ENCODE measurements around the gene ZNF630.
"Not testable (repeated sequence)": the region's sequence is repeated elsewhere in the genome, so short reads cannot be mapped to it uniquely, and the experiment has no call there.

ZNF630 gene

DNA sequence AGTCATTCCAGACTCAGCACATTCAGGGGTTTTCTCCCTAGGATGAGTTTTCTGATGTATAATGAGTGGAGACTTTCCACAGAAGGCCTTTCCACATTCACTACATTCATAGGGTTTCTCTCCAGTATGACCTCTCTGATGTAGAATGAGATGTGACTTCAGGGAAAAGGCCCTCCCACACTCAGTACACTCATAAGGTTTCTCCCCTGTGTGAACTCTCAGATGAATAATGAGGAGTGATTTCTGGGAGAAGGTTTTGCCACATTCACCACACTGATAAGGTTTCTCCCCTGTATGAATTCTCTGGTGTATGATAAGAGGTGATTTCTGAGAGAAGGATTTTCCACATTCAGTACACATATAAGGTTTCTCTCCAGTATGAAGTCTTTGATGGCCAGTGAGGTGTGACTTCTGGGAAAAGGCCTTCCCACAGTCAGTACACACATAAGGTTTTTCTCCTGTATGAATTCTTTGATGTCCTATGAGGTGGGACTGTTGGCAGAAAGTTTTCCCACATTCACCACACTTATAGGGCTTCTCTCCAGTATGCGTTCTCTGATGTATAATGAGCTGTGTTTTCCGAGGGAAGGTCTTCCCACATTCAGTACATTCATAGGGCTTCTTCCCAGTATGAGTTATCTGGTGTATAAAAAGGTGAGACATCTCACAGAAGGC is 12.7 kb downstream of the ZNF630 start:
- no peak for TF ChIP-seq ZNF274 (IDR thresholded peaks at IDR 0.05; ENCODE audit: low read depth, low read length)
- no peak overlapping the region for H3K4me3 ChIP-seq (ENCODE audit: low read length)

DNA sequence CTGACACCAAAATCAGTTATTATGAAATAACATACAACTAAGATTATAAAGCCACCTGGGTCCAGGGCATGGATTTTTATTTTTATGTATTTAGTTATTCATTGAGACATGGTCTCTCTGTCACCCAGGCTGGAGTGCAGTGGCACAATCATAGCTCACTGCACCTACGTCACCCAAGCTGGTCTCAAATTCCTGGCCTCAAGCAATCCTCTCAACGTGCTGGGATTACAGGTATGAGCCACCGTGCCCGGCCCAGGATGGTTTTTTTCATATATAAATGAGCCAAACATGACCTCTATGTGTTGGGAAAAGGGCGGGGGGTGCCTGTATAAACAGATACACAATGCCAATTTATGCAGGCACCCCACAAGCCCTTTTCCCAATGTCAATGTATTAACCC is 24.6 kb downstream of the ZNF630 start:
- TF ChIP-seq ZNF274 (IDR thresholded peaks at IDR 0.05; ENCODE audit: low read depth, low read length), result no peak
- H3K4me3 ChIP-seq (ENCODE audit: low read length), result no peak overlapping the region

DNA sequence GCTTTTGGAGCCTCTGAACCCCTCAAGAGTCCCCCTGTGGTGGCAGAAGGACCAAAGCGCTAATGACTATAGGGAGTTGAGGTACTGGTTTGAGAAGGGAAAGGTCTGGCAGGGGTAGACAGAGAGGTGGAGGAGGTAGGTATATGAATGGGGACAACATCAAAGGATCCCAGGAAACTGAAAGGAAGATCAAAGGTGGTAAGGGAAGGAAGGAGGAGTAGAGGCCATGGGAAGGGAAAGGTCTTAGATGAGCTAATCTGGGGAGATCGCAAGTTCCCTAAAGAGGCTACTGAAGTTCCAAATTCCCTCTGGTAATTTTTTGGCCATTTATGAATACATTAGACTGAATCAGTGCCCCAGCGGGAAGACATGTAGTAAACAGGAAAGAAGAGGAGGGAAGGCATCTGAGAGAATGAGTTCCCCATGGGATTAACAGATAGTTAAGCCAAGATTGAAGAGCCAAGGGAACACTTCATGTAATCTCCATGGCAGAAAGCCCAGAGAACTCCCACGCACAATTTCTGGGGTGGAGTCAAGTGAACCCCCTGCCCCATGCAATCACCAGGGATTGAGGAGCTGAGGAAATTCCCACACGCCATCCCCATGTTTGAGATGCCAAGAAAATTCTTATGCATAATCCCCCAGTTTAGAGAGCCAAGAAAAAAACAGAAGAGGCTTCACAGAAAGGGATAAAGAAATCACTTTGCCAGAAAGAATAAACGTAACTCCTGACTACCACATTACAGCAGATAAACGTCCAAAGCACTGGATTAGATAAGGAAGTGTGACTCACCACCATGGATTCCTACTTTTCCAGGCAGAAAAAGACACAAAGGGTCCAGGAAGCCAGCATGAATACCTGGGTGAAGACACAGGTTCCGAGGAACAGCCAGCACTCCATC is 25.8 kb downstream of the ZNF630 start:
- H3K4me3 ChIP-seq (ENCODE audit: low read length), result no peak overlapping the region
- no peak for TF ChIP-seq ZNF274 (IDR thresholded peaks at IDR 0.05; ENCODE audit: low read depth, low read length)

DNA sequence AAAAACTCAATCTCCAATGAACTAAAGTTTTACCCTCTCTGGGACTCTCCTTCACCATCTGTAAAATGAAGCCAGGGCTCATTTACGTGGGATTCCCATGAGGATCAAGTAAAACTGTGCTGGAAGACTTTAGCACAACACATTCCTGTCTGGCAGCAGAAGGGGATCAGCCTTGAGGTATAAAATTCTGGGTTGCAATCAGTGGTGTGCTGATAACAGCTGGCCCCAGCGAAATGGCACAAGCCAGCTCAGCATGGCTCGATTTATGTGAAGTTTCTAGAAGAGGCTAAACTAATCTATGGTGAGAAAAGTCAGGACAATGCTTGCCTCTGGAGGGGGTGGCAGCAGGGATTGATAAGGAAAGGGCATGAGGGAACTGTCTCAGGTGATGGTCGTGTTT is 28.4 kb downstream of the ZNF630 start:
- TF ChIP-seq ZNF274 (IDR thresholded peaks at IDR 0.05; ENCODE audit: low read depth, low read length), result no peak
- H3K4me3 ChIP-seq (ENCODE audit: low read length), result no peak overlapping the region

DNA sequence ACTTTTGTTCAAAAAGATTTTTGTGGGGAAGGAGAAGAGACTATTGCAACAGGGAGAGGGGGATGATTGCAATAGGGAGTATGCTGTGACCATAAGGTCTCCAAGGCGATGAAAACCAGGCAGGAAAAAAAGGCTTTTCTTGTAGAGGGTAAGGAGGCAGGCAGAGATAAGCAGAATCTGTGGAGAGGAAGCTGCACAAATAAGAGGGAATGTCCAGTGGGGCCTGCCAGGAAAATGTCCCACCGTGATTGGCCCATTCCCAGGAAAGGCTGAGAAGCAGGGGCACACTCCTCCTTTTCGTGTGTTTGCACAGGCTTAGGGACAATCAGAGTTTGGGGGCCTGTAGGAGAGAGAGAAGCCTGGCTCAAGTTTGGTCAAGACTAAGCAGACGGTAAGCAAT is 35.5 kb downstream of the ZNF630 start:
- H3K4me3 ChIP-seq (ENCODE audit: low read length), result no peak overlapping the region

DNA sequence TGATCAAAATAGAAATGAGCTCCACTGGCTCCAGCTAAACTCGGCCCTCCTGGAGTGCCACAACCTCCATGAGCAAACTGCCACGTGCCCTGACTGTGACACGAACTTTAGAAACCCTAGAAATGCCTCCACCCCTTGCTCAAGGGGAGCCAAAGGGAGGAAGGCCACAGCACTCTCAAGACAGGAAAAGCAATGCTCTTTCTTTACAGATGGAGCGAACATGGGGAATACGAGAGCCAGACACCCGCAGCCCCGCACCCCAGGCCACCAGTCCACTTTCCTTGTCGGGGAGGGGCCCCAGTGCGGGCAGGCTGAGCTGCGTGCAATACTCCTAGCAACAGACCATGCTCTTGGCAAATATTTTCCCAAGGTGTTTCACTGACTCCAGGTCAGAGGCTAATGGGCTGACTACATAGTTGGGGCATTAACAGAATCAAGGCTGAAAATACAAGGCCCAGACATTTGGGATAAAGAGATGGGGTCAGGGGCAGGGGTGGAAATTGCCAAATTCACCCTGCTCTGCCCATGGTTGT is 40.7 kb downstream of the ZNF630 start:
- H3K4me3 ChIP-seq (ENCODE audit: low read length), result not testable (repeated sequence)

More for the DNA sequence above, 35.5 kb downstream of the ZNF630 start:
- TF ChIP-seq ZNF274 (IDR thresholded peaks at IDR 0.05; ENCODE audit: low read depth, low read length), result no peak

DNA sequence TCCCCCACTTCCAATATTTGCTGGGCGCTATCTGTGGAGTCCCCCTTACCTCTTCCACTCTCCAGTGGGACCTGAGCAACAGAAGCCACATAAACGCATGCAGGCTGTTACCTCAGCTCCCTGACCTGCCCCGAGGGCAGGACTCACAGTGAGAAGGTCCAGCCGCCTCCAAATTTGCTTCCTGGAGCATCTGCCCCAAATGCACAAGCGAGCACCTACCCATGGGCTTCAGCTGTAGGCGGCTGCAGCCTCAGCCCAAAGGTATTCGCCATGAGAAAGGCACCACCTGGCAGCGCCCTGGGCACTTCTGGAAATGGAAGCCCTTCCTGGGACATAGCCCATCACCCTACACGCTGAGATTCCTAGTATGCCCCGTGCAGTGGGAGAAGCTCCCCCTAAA is 41.2 kb downstream of the ZNF630 start:
- TF ChIP-seq ZNF274 (IDR thresholded peaks at IDR 0.05; ENCODE audit: low read depth, low read length), result no peak
- no peak overlapping the region for H3K4me3 ChIP-seq (ENCODE audit: low read length)

DNA sequence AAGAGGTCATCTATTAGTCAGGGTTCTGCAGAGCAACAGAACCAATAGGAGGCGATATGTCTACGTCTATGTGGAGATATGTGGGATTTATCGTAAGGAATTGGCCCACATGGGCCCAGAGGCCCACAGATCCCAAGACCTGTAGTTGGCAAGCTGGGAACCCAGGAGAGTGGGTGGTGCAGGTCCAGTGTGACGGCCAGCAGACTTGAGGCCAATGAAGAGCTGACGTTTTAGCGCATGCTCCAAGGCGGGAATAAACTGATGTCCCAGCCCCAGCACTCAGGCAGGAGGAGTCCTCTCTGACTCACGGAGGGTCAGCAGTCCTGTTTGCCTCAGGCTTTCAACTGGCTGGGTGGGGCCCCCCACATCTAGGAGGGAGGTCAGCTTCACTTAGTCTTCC is 43.3 kb downstream of the ZNF630 start:
- H3K4me3 ChIP-seq (ENCODE audit: low read length), result no peak overlapping the region
- TF ChIP-seq ZNF274 (IDR thresholded peaks at IDR 0.05; ENCODE audit: low read depth, low read length), result no peak

DNA sequence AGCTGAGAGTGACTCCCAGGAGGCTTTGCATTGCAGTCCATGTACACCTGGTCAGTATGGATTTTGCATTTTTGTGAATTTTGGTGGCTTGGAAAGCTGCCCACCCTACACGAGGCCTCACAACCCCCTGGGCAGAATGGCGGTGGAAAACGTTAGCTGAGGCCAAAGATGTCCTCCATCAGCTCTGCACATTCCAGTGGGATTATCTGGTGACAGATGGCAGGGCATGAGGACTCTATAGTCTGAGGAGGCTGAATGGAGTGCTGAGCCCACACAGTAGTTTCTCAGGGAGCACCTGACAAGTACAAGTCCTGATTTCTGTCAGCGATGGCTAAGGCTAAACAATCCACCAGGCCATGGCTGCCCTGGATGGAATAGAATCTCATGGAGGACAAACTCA is 43.9 kb downstream of the ZNF630 start:
- not testable (repeated sequence) for H3K4me3 ChIP-seq (ENCODE audit: low read length)

DNA sequence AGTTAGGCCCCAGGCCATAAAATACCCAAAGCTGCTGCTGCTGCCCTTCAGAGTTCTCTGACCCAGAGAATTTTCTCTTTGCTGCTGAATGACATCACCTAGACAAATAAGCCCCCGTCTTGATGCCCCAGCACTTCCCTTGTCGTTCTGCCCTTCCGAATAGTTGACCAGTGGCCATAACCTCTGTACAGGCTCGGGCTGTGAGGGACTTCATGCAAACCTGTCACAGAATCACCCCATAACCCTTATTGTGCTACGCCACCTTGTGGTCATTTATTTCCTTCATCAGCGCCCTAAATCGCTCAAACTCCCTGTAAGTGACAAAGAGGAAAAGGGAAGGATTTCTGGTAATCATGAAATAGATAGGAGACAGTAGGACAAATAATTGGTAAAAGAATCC is 45.9 kb downstream of the ZNF630 start:
- H3K4me3 ChIP-seq (ENCODE audit: low read length), result no peak overlapping the region
- TF ChIP-seq ZNF274 (IDR thresholded peaks at IDR 0.05; ENCODE audit: low read depth, low read length), result no peak

DNA sequence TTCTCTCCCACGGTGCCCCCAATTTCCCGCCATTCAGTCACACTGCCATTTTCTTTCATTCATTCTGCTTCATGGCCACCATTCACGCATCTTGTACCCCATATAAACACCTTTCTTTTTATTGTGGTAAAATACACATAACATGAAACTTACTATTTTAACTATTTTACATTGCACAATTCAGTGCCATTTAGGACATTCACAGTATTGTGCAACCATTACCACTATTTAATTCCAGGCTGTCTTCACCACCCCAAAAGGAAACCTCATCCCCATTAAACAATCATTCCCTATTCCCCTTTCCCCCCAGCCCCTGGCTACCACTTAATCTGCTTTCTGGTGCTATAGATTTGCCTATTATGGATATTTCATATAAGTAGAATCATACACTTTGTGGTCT is 48.7 kb downstream of the ZNF630 start:
- no peak for TF ChIP-seq ZNF274 (IDR thresholded peaks at IDR 0.05; ENCODE audit: low read depth, low read length)
- H3K4me3 ChIP-seq (ENCODE audit: low read length), result no peak overlapping the region

DNA sequence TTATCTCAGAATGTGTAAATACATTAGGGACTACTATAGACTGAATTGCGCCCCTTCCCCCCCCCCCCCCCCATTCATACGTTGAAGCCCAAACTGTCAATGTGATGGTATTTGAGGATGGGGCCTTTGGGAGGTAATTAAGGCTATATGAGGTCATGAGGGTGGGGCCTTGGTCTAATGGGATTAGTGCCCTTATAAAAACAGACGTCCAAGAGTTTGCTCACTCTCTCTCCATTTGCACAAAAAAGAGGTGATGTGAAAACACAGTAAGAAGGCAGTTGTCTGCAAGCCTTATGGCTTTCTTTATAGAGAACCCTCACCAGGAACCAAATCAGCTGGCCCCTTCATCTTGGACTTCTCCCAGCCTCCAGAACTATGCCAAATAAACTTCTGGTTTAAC is 49.3 kb downstream of the ZNF630 start:
- H3K4me3 ChIP-seq (ENCODE audit: low read length), result no peak overlapping the region
- TF ChIP-seq ZNF274 (IDR thresholded peaks at IDR 0.05; ENCODE audit: low read depth, low read length), result no peak

DNA sequence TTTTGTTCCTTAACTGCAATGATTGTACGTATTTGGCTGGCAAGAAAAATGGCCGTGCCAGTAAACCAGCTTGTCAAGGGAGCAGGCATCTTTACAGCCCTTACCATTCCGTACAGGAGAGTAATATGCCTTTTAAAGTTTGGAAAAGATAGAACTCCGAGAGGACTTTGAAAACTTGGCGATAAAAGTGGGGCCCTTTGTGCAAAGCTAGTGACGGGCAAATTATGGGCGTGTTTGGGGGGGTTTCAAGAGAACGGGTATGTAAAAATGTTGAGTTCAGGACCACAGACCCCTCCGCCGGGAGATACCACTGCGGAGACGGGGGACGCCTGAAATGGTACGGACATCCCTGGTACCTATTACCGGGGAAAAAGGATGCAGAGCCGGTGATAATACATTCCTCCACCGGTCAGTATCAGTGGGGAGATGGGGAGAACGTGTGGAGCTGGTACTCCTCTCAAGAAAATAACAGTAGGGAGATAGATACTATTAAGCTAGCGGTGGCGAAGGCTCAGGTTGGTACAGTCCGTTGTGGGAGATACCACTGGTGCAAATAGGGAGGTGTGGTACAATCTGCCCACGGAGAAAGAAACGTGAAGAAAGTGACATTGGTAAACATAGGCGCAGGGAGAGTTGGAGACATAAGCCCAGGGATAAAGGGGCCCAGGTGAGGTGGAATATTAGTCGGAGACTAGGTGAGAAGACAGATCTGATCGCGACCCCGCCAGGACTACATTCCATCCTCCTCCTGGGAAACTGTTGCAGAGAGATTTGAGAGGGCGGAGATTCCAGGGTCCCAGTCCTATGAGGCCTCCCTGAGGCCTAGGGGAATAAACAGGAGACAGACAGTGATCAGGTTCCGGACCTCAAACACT is 50.2 kb downstream of the ZNF630 start:
- TF ChIP-seq ZNF274 (IDR thresholded peaks at IDR 0.05; ENCODE audit: low read depth, low read length), result no peak
- peak overlapping the region; percentile 63 for H3K4me3 ChIP-seq (ENCODE audit: low read length)

DNA sequence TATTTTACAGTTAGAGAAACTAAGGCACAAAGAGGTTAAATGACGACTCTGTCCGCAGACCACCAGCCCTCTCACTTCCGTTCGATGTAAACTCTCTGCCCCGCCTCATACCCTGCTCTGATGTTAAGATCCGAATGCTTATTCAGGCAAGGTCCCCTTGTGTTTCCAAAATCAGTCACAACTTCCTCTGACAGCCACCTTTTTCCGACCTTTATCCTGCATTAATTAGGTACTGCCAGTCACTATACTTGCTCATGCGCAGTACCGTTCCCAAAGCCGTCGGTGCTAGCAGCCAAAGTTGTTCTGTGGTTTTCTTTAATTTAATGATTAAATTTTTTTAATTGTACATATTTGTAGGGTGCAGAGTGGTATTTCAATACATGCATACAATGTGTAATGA is 51.0 kb downstream of the ZNF630 start:
- H3K4me3 ChIP-seq (ENCODE audit: low read length), result not testable (repeated sequence)

DNA sequence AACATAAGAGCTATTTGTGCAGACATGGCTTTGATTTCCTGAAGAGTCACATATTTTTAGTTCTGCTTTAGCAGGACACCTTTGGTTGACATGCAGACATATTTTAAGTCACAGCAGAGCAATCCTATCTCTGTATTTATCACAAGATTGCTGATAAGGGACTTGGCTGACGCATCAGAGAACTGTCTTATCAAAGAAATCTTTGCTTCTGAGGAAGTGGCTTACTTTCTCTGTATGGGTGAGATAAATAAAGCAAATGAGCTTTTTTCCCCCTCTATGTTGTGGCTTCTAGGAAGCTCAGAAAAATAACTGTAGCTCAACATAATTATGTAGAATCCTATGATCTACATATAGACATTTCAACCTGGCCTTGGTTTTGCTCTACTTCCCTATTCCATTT is 51.5 kb downstream of the ZNF630 start:
- H3K4me3 ChIP-seq (ENCODE audit: low read length), result not testable (repeated sequence)

DNA sequence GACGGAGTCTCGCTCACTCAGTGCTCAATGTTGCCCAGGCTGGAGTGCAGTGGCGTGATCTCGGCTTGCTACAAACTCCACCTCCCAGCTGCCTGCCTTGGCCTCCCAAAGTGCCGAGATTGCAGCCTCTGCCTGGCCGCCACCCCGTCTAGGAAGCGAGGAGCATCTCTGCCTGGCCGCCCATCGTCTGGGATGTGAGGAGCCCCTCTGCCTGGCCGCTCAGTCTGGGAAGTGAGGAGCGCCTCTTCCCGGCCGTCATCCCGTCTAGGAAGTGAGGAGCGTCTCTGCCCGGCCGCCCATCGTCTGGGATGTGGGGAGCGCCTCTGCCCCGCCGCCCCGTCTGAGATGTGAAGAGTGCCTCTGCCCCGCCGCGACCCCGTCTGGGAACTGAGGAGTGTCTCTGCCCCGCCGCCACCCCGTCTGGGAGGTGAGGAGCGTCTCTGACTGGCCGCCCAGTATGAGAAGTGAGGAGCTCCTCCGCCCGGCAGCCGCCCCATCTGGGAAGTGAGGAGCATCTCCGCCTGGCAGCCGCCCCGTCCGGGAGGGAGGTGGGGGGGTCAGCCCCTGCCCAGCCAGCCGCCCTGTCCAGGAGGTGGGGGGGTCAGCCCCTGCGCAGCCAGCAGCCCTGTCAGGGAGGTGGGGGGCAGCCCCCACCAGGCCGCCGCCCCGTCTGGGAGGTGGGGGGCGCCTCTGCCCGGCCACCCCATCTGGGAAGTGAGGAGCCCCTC is 54.7 kb downstream of the ZNF630 start:
- not testable (repeated sequence) for H3K4me3 ChIP-seq (ENCODE audit: low read length)

DNA sequence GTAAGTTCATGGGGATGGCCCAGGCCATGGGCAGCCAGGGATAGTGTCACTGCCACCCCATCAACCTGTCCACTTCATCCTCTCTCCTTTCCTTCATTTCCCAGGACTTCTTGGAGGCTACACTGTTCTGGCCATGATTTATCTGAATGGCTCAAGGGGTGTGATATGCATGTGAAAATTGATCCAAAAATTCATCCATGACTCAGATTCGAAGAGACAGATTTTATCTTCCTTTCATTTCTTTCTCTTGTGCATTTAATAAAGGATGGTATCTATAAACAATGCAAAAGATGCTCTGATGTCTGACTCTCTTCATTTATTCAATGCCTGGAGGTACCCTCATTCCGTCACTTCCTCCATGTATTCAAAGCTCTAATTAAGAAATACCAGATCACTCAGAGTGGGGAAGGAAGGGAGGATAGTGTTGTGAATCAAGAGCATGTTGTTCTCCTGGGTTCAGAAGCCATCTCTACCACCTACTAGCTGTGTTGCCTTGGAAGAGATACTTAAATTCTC is 61.9 kb downstream of the ZNF630 start:
- H3K4me3 ChIP-seq (ENCODE audit: low read length), result not testable (repeated sequence)
